HFF-Myc (cell line): ENCODE data around the gene DTX4.
A peak's percentile ranks its signal among the peaks of the same experiment; 100 is the strongest.

Source experiments
- DNase-seq: peaks from one replicate; pipeline ENCODE4 v3.0.0-alpha.2; 2011; ENCODE audit warnings: low read depth; ENCODE audit errors: extremely low read depth
- H3K4me3 ChIP-seq: replicated peaks from 2 replicates; pipeline ENCODE4 v1.5.1; 2011; ENCODE audit warnings: low read depth, mild to moderate bottlenecking, control low read depth, low read length
- CTCF ChIP-seq: IDR thresholded peaks from 2 replicates; pipeline ENCODE4 v1.5.1; 2012; ENCODE audit warnings: mild to moderate bottlenecking, low read depth, low read length, control low read depth; ENCODE audit errors: missing control alignments

The DTX4 gene

DNA sequence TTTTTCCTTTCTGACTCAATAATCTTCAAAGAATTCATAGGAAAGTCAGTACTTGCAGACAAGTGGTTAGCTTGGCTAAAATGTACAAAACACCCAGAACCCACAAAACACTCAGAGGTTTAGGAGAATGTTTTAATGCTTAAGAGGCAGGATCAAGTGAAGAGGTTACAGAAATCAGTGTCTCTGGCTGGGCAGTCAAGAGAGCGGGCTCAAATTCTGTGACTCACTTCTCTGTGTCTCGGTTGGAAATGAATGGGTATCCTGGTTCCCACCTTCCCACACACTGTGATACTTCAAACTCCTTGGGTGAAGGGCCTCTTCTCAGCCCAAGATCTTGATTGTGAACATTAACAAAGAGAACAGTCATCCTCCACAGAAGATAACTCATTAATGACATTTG is 37.0 kb downstream of the DTX4 start:
- no peak overlapping the region for H3K4me3 ChIP-seq
- TF ChIP-seq CTCF = no peak
- no peak for DNase-seq

GRCh38 chr11:59212222-59212621 is 40.3 kb downstream of the DTX4 start:
- DNase-seq = no peak
- H3K4me3 ChIP-seq = no peak overlapping the region
- TF ChIP-seq CTCF = no peak

DNA sequence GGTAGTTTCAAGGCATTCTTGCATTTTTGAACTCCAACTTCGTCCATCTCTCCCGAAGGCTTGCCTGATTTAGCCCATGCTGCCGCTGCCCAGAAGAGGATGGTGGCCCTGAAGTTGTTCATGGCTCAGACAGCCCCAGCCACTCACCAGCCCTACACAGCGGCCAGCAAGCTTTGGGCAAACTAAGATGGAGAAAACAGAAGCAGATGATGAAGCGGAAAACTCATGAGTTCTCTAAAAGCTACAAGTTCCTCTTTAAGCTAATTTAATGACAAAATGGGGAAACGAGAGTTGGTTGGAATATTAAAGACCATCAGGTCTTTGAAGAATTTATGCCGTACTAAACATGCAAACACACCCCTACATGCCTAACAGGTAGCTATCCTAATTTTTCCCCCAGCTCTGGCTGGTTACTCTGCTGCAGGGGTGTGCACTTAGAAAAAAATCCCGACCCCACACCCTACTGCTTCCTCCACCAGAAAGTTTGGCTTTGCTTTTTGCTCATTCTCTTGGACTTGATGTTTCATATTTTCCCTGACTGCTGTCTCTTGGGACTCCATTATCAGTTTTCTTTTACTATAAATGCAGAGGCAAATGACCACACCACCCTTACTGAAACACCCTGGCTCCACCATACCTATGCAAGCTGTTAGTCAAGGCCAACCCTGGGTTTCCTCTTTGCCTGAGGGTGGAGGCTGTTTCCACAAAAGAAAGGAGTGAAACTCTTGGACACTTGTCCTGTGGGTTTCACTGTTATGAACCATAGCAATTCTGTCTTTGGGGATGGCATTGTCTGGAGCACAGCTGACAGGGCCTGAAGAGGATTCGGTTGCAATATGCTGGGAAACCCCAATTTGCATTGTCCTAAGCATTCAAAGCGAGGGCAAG is 41.1 kb downstream of the DTX4 start, which contains the start of gene MPEG1:
MPEG1 (minus strand) TSS at position 184 of the 888 bp plus-strand sequence; CDS start at position 122, 62 bp downstream.
- DNase-seq = no peak
- no peak for TF ChIP-seq CTCF
- no peak within 1 kb of the TSS for H3K4me3 ChIP-seq

- no peak overlapping the region for H3K4me3 ChIP-seq
- no peak for TF ChIP-seq CTCF
- DNase-seq = no peak
These were observed 42.4 kb downstream of the DTX4 start for GRCh38 chr11:59214141-59214893.

DNA sequence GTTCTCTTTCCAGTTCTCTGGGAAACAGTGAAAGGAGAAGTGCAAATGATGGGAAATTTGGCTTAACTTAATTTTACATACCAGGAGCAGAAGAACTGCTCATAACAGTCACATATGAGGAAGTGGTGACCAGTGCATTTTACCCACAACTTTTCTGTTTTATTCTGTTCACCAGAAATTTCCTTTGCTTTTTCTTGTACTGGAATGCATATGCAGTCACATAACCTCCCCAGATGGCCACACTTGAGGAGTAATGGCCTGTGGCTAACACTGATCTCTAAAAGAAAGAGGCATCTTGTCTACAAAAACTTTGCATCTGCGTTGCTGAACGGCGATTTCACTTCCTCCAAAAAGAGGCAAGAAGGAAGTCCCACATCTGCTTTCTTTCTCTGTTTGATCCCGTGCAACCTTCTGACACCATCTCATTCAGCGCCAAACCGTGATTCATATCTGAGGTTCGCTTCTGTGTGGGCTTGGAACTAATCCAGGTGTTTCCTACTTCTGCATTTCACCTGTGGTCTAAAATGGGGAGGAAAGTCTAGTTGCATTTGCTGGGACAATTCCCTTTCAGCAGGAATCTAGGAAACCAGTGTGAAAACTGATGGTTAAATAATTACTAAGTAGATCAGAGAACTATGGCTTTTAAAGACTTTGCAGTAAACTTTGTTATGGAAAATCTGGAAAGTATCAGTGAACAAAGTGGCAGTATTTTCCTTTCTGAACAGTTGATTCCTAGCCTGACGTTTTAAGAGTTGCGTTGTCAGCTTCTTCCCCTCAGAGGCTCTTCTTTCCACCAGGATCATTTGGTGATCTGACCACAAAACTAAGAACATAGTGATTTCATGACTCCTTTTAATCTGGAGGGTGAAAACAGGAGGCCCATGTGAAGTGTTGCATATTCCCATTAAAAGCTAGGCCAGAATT is 45.0 kb downstream of the DTX4 start:
- no peak overlapping the region for H3K4me3 ChIP-seq
- TF ChIP-seq CTCF = no peak
- peak; percentile 37 for DNase-seq

- no peak overlapping the region for H3K4me3 ChIP-seq
- DNase-seq = no peak
- no peak for TF ChIP-seq CTCF
These were observed 46.4 kb downstream of the DTX4 start for GRCh38 chr11:59218319-59218718.
